Smooth muscle cell (in vitro differentiated cells): ENCODE data around the gene UBR3. TPM values are rescaled to one million over a fixed set of nuclear protein-coding genes. Genes with fewer than 3 reads are reported as not detected.

Source experiments
- DNase-seq: peaks from one replicate; lab custom pipeline; 2025; ENCODE audit not compliant: unreplicated experiment; lab: John Stamatoyannopoulos, UW
- H2AFZ ChIP-seq: fragments of 200-600 bp; sonication (generic); 2 replicates; pipeline ENCODE4 v1.6.0; 2016; ENCODE audit warnings: antibody characterized with exemption, low read depth, mild to moderate bottlenecking
- H3F3A ChIP-seq: fragments of 200-600 bp; sonication (generic); 2 replicates; pipeline ENCODE4 v1.6.0; 2017; ENCODE audit warnings: antibody characterized with exemption, low read depth
- H3K27ac ChIP-seq: fragments of 200-600 bp; sonication (generic); 2 replicates; pipeline ENCODE4 v1.5.1; 2016; ENCODE audit warnings: low read depth, mild to moderate bottlenecking
- H3K27me3 ChIP-seq: fragments of 200-600 bp; sonication (generic); 2 replicates; pipeline ENCODE4 v1.6.1; 2016; ENCODE audit warnings: low read depth, mild to moderate bottlenecking
- H3K36me3 ChIP-seq: fragments of 200-600 bp; sonication (generic); 2 replicates; pipeline ENCODE4 v1.5.1; 2016; ENCODE audit warnings: low read depth
- H3K4me1 ChIP-seq: fragments of 200-600 bp; sonication (generic); 2 replicates; pipeline ENCODE4 v1.5.1; 2016; ENCODE audit warnings: low read depth
- H3K4me2 ChIP-seq: fragments of 200-600 bp; sonication (generic); 2 replicates; pipeline ENCODE4 v1.6.0; 2016; ENCODE audit warnings: mild to moderate bottlenecking
- H3K4me3 ChIP-seq: fragments of 200-600 bp; sonication (generic); 2 replicates; pipeline ENCODE4 v1.5.1; 2016; ENCODE audit warnings: mild to moderate bottlenecking
- H3K79me2 ChIP-seq: fragments of 200-600 bp; sonication (generic); 2 replicates; pipeline ENCODE4 v1.6.0; 2016; ENCODE audit warnings: low read depth, mild to moderate bottlenecking
- H3K9ac ChIP-seq: fragments of 200-600 bp; sonication (generic); 2 replicates; pipeline ENCODE4 v1.6.0; 2016; ENCODE audit warnings: low read depth
- H3K9me3 ChIP-seq: fragments of 200-600 bp; sonication (generic); replicated peaks from 2 replicates; pipeline ENCODE4 v1.5.1; 2016; ENCODE audit warnings: low read depth
- H4K20me1 ChIP-seq: fragments of 200-600 bp; sonication (generic); 2 replicates; pipeline ENCODE4 v1.6.0; 2016; ENCODE audit warnings: low read depth
- CTCF ChIP-seq: fragments of 200-600 bp; sonication (generic); IDR thresholded peaks from 2 replicates; pipeline ENCODE4 v1.5.1; 2017; ENCODE audit warnings: borderline replicate concordance, mild to moderate bottlenecking, antibody characterized with exemption; ENCODE audit not compliant: insufficient read depth, poor library complexity, severe bottlenecking
- WGBS: methylation state at CpG from one replicate; pipeline ENCODE4 v1.1.7; 2016; ENCODE audit warnings: low lambda C conversion rate; 5-methylcytosine and 5-hydroxymethylcytosine counted together
- polyA plus RNA-seq: library from polyadenylated mRNA; unstranded; fragments of >200 nt; fragmentation: Nextera tagmentation; extraction: Ambion mirVana; gene quantifications from 2 replicates; pipeline ENCODE4 v1.2.1, GENCODE V29; 2016
- total RNA-seq: library from RNA; depleted of rRNA; stranded (reverse); fragments of >200 nt; gene quantifications from 2 replicates; pipeline ENCODE4 v1.2.3, GENCODE V29; 2014

The UBR3 gene
- total and polyA plus RNA-seq, 2 experiments from 2014 or later: 7.0 to 35.1 TPM

DNA sequence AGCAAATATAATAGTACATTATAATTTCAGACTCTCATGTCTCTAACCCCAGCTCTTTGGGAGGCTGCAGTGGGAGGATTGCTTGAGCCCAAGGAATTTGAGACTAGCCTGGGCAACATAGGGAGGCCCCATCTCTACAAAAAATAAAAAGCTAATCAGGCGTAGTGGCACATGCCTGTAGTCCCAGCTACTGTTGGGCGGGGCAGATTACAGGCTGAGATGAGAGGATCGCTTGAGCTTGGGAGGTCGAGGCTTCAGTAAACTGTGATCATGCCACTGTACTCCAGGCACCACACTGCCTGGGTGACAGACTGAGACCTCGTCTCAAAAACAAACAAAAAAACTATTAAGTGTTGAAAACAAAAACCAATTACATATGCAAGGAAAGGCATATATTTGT is 227.7 kb downstream of the UBR3 start:
- Histone ChIP-seq H3K4me2 (no peak overlapping the region), H3K9me3 (no peaks in the 10 kb centered on the region), H2AFZ (no peak overlapping the region), H3K27ac (no peak overlapping the region), H3F3A (no peaks in the 10 kb centered on the region), H3K27me3 (no peaks in the 10 kb centered on the region), H3K79me2 (no peaks in the 10 kb centered on the region), H3K4me3 (no peak overlapping the region), H3K9ac (no peak overlapping the region), H3K4me1 (no peaks in the 10 kb centered on the region), H3K36me3 (peaks cover 3% of the 10 kb centered on the region), H4K20me1 (no peaks in the 10 kb centered on the region)
- WGBS: 86% methylated on average over 5 of the region's 5 CpGs
- TF ChIP-seq CTCF: no peak
- no peak for DNase-seq

GRCh38 chr2:170056900-170057299 is 229.6 kb downstream of the UBR3 start:
- no peaks in the 10 kb centered on the region for H3F3A ChIP-seq
- H2AFZ ChIP-seq: no peak overlapping the region
- no peak overlapping the region for H3K9ac ChIP-seq
- no peaks in the 10 kb centered on the region for H3K4me1 ChIP-seq
- no peaks in the 10 kb centered on the region for H3K27me3 ChIP-seq
- no peaks in the 10 kb centered on the region for H3K9me3 ChIP-seq
- no peak for TF ChIP-seq CTCF
- H3K4me2 ChIP-seq: no peak overlapping the region
- DNase-seq: no peak
- H3K79me2 ChIP-seq: no peaks in the 10 kb centered on the region
- H3K4me3 ChIP-seq: no peak overlapping the region
- peaks cover 10% of the 10 kb centered on the region for H3K36me3 ChIP-seq
- H3K27ac ChIP-seq: no peak overlapping the region
- WGBS: 91% methylated on average over 1 of the region's 1 CpG
- no peaks in the 10 kb centered on the region for H4K20me1 ChIP-seq

DNA sequence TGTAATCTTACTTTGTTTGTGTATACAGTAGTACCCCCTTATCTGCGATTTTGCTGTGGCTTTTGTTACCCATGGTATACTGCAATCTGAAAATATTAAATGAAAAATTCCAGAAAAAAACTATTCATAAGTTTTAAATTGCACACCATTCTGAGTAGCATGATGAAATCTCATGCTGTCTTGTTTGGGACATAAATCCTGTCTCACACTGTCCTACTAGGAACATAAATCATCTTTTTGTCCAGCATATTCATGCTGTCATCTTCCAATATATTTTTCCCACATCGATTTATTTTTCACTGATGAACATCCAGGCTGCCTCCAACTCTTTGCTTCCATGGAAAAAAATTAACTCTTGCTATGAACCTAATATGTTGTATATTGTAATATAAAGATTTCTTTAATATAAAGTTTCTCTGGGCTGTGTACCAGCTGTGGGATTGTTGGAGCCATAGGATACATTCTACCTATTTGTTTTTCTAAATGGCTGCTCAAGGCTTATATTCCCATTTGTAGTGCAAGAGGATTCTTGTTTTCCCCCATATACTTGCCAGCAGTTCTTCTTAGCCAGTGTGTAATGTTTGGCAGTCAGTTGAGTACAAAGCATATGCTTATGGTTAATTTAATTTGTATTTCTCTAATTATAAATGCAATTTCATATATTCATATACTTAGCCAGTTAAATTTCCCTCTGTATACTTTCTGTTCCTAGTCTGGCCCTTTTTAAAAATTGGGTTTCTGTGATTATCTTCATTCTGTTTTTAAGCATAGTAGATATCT is 236.4 kb downstream of the UBR3 start:
- no peak overlapping the region for H3K4me3 ChIP-seq
- H3K4me1 ChIP-seq: no peaks in the 10 kb centered on the region
- no peaks in the 10 kb centered on the region for H3K9me3 ChIP-seq
- no peak overlapping the region for H3K4me2 ChIP-seq
- H2AFZ ChIP-seq: no peak overlapping the region
- no peaks in the 10 kb centered on the region for H3K79me2 ChIP-seq
- H4K20me1 ChIP-seq: no peaks in the 10 kb centered on the region
- no peaks in the 10 kb centered on the region for H3F3A ChIP-seq
- H3K27me3 ChIP-seq: no peaks in the 10 kb centered on the region
- H3K9ac ChIP-seq: no peak overlapping the region
- WGBS: 98% methylated on average over 2 of the region's 2 CpGs
- H3K27ac ChIP-seq: no peak overlapping the region
- TF ChIP-seq CTCF: no peak
- H3K36me3 ChIP-seq: peaks cover 31% of the 10 kb centered on the region
- DNase-seq: no peak

DNA sequence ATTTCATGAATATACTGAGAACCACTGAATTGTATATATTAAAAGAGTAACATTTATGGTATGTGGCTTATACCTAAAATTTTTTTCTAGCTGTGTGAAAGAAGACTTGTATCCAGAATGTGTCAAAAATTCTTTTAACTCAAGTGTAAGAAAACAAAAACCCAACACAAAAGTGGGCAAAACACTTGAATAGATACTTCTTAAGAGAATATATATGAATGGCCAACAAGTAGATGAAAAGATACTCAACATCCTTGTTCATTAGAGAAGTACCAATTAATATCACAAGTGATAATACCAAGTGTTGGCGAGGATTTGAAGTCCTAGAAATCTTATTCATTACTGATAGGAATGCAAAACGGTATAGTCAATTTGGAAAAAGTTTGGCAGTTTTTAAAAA is 243.5 kb downstream of the UBR3 start:
- Histone ChIP-seq H3K4me2 (no peak overlapping the region), H3F3A (no peaks in the 10 kb centered on the region), H4K20me1 (no peaks in the 10 kb centered on the region), H3K4me3 (no peak overlapping the region), H3K79me2 (no peaks in the 10 kb centered on the region), H3K36me3 (peaks cover 30% of the 10 kb centered on the region), H2AFZ (no peak overlapping the region), H3K9me3 (peaks cover 10% of the 10 kb centered on the region), H3K27me3 (no peaks in the 10 kb centered on the region), H3K4me1 (no peaks in the 10 kb centered on the region), H3K9ac (no peak overlapping the region), H3K27ac (no peak overlapping the region)
- no peak for TF ChIP-seq CTCF
- 97% methylated on average over 2 of the region's 2 CpGs for WGBS
- DNase-seq: no peak
